Lower leg skin (tissue), 3 donors: ENCODE data around the gene CMYA5.

Experiments used
- POLR2A ChIP-seq, 2 donors: fragments of 450-650 bp; IDR thresholded peaks; one replicate each; pipeline ENCODE4 v1.6.1; 2016 to 2017; ENCODE audit warnings: antibody characterized with exemption in 2 of 2, mild to moderate bottlenecking in 1 of 2, moderate library complexity in 1 of 2
- TF ChIP-seq, protein P1 (sequence below), 3 donors: fragments of 450-650 bp; IDR thresholded peaks; one replicate each; pipeline ENCODE4 v1.5.1; 2016; ENCODE audit warnings: antibody characterized with exemption in 3 of 3, mild to moderate bottlenecking in 3 of 3, moderate library complexity in 2 of 3

DNA sequence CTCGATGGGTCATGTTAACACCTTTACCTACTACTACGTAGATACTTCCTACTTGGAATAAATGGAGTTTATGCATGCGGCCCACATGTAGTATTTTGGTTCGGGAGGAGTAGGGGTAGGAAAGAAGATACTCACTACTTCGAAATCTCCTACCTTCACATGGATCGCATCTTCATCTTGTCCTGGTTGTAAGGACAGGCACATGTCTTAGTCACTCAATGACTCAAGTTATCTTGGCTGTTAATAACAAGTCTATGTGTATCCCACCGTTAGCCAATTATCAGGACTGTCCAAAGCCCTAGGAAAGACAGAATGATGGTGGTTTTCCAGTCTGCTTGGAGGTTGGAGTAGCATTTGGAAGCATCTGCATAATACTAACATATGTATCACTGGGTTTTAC lies 24.1 kb downstream of the CMYA5 start:
- TF ChIP-seq, protein P1, sequence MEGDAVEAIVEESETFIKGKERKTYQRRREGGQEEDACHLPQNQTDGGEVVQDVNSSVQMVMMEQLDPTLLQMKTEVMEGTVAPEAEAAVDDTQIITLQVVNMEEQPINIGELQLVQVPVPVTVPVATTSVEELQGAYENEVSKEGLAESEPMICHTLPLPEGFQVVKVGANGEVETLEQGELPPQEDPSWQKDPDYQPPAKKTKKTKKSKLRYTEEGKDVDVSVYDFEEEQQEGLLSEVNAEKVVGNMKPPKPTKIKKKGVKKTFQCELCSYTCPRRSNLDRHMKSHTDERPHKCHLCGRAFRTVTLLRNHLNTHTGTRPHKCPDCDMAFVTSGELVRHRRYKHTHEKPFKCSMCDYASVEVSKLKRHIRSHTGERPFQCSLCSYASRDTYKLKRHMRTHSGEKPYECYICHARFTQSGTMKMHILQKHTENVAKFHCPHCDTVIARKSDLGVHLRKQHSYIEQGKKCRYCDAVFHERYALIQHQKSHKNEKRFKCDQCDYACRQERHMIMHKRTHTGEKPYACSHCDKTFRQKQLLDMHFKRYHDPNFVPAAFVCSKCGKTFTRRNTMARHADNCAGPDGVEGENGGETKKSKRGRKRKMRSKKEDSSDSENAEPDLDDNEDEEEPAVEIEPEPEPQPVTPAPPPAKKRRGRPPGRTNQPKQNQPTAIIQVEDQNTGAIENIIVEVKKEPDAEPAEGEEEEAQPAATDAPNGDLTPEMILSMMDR (IDR thresholded peaks at IDR 0.05), result no peak
- TF ChIP-seq POLR2A (IDR thresholded peaks at IDR 0.05), result no peak
